Activated CD8-positive, alpha-beta memory T cell treated with anti-CD3 and anti-CD28 coated beads, Interleukin-2, amount 10 ng/mL, durations not matched to agents 7 days and 5 days (primary cell): ENCODE measurements around the gene PLXDC2. TPM values are rescaled to one million over a fixed set of nuclear protein-coding genes. Genes with fewer than 3 reads are reported as not detected.

ENCODE experiments used
- ATAC-seq: fragments of 150-1000 bp; cut with Tn5 transposase; one replicate; pipeline ENCODE4 v1.10.0; 2021; ENCODE audit warnings: moderate library complexity
- CTCF ChIA-PET: fragments of 350-600 bp; sonication (Branson Sonifier 250); formaldehyde crosslinking; loops from one replicate; lab custom pipeline; 2021; ENCODE audit warnings: antibody characterized with exemption; lab: Charles Lee
- DNase-seq: peaks from one replicate; pipeline ENCODE4 v3.0.0-alpha.2; 2020
- H3K27ac Mint-ChIP-seq: one replicate; pipeline ENCODE4 v1.8.0; 2021; ENCODE audit warnings: mild to moderate bottlenecking, mixed read lengths
- H3K27me3 Mint-ChIP-seq: one replicate; pipeline ENCODE4 v1.8.0; 2021; ENCODE audit warnings: mixed read lengths
- H3K36me3 Mint-ChIP-seq: one replicate; pipeline ENCODE4 v1.8.0; 2021; ENCODE audit warnings: mild to moderate bottlenecking, mixed read lengths
- H3K4me1 Mint-ChIP-seq: one replicate; pipeline ENCODE4 v1.8.0; 2021; ENCODE audit warnings: mixed read lengths
- H3K4me3 Mint-ChIP-seq: one replicate; pipeline ENCODE4 v1.8.0; 2021; ENCODE audit warnings: mild to moderate bottlenecking, moderate library complexity, mixed read lengths
- H3K9me3 Mint-ChIP-seq: one replicate; pipeline ENCODE4 v1.8.0; 2022; ENCODE audit warnings: low read depth, mixed read lengths
- total RNA-seq, 2 experiments: library from RNA; stranded (reverse); gene quantifications; one replicate each; pipeline ENCODE4 v1.2.3, GENCODE V29; 2021

PLXDC2 gene
- total RNA-seq, 2 experiments from 2014 or later, result 0.05 TPM; not detected in 1

- CTCF ChIA-PET, result no interaction called here
- H3K4me1 Mint-ChIP-seq, result no peaks in the 10 kb centered on the region
Observed at GRCh38 chr10:19932806-19933371, 116.7 kb downstream of the PLXDC2 start.

GRCh38 chr10:19933772-19934171 is 117.5 kb downstream of the PLXDC2 start:
- no peaks in the 10 kb centered on the region for H3K36me3 Mint-ChIP-seq
- no peak overlapping the region for H3K27ac Mint-ChIP-seq
- no peaks in the 10 kb centered on the region for H3K27me3 Mint-ChIP-seq
- H3K4me3 Mint-ChIP-seq, result no peak overlapping the region
- DNase-seq (no peak), ATAC-seq (no peak)
- CTCF ChIA-PET, result no interaction called here
- H3K9me3 Mint-ChIP-seq, result peaks cover 17% of the 10 kb centered on the region
- no peaks in the 10 kb centered on the region for H3K4me1 Mint-ChIP-seq

More at GRCh38 chr10:19932806-19933371, 116.7 kb downstream of the PLXDC2 start:
- Mint-ChIP-seq H3K27me3 (no peaks in the 10 kb centered on the region), H3K9me3 (peaks cover 15% of the 10 kb centered on the region), H3K4me3 (no peak overlapping the region), H3K27ac (no peak overlapping the region), H3K36me3 (no peaks in the 10 kb centered on the region)
- DNase-seq, result no peak
- no peak for ATAC-seq

GRCh38 chr10:19935176-19935575 is 118.9 kb downstream of the PLXDC2 start:
- DNase-seq, result no peak
- Mint-ChIP-seq H3K4me1 (no peaks in the 10 kb centered on the region), H3K27ac (no peak overlapping the region), H3K27me3 (no peaks in the 10 kb centered on the region), H3K4me3 (no peak overlapping the region), H3K36me3 (no peaks in the 10 kb centered on the region), H3K9me3 (peaks cover 18% of the 10 kb centered on the region)
- no peak for ATAC-seq
- CTCF ChIA-PET, result no interaction called here

GRCh38 chr10:19936289-19936688 is 120.1 kb downstream of the PLXDC2 start:
- DNase-seq, result no peak
- no peak for ATAC-seq
- no peaks in the 10 kb centered on the region for H3K4me1 Mint-ChIP-seq
- no peak overlapping the region for H3K4me3 Mint-ChIP-seq
- no peak overlapping the region for H3K27ac Mint-ChIP-seq
- H3K9me3 Mint-ChIP-seq, result peaks cover 18% of the 10 kb centered on the region
- H3K36me3 Mint-ChIP-seq, result no peaks in the 10 kb centered on the region
- CTCF ChIA-PET, result no interaction called here
- no peaks in the 10 kb centered on the region for H3K27me3 Mint-ChIP-seq

GRCh38 chr10:19937989-19938388 is 121.8 kb downstream of the PLXDC2 start:
- H3K4me3 Mint-ChIP-seq, result no peak overlapping the region
- H3K27me3 Mint-ChIP-seq, result no peaks in the 10 kb centered on the region
- CTCF ChIA-PET, result no interaction called here
- no peak for DNase-seq
- ATAC-seq, result no peak
- H3K9me3 Mint-ChIP-seq, result peaks cover 15% of the 10 kb centered on the region
- no peaks in the 10 kb centered on the region for H3K36me3 Mint-ChIP-seq
- H3K4me1 Mint-ChIP-seq, result no peaks in the 10 kb centered on the region
- no peak overlapping the region for H3K27ac Mint-ChIP-seq

GRCh38 chr10:19941206-19941880 is 125.1 kb downstream of the PLXDC2 start:
- DNase-seq (no peak), ATAC-seq (no peak)
- Mint-ChIP-seq H3K27ac (no peak overlapping the region), H3K4me1 (no peaks in the 10 kb centered on the region), H3K4me3 (no peak overlapping the region), H3K27me3 (no peaks in the 10 kb centered on the region), H3K9me3 (peaks cover 16% of the 10 kb centered on the region), H3K36me3 (no peaks in the 10 kb centered on the region)
- CTCF ChIA-PET, result no interaction called here

DNA sequence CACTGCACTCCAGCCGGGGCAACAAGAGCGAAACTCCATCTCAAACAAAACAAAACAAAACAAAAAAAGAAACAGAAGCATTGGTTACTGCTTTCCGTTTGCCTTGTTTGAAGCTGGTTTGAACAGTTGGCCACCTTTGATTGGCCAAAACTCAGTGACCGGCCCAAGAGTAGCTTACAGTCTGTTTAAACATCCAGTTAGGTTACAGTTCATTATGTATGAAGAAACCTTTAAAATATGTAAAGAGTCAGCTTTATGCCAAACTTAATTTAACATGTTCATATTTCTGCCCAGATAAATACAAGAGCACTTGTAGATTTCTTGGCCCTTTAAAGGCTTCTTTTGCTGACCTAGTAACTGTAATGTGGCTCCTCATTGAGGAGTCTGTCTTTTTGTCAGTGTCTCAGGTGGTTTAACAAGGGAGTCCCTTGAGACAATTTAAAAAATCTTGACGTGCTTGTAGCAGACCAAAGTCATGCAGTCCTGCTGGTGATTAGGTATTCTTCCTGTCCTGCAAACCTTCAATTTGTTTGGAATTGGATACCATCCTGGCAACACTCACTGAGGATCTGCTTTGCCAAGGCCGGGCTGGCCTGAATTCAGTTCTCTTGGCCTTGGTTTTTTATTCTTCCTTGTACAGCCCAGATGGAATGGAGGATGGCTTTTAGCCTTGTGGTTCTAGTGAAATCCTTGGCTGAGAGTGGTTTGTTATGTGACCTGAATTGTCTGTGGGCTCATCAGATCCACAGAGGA is 128.9 kb downstream of the PLXDC2 start:
- Mint-ChIP-seq H3K9me3 (peaks cover 6% of the 10 kb centered on the region), H3K4me3 (no peak overlapping the region), H3K36me3 (no peaks in the 10 kb centered on the region), H3K4me1 (no peaks in the 10 kb centered on the region), H3K27ac (no peak overlapping the region), H3K27me3 (no peaks in the 10 kb centered on the region)
- no peak for DNase-seq
- no peak for ATAC-seq
- CTCF ChIA-PET, result no interaction called here

DNA sequence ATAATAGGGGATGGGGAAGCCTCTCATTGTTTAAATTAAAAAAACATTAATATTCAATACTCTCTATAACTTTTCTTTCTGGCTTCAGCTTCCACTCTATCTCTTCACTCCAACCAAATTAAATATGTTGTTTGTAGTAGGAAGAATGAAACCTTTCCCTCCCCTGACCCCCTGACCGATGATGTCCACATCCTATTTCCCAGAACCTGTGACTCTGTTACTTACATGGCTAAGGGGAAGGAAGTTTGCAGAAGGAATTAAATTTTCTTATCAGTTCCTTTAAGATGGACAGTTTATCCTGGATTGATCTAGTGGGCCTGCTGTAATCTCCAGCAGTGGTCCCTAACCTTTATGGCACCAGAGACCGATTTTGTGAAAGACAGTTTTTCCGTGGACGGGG is 130.0 kb downstream of the PLXDC2 start:
- H3K36me3 Mint-ChIP-seq, result no peaks in the 10 kb centered on the region
- ATAC-seq, result no peak
- CTCF ChIA-PET, result no interaction called here
- H3K4me3 Mint-ChIP-seq, result no peak overlapping the region
- no peaks in the 10 kb centered on the region for H3K27me3 Mint-ChIP-seq
- no peak for DNase-seq
- no peaks in the 10 kb centered on the region for H3K4me1 Mint-ChIP-seq
- peaks cover 6% of the 10 kb centered on the region for H3K9me3 Mint-ChIP-seq
- H3K27ac Mint-ChIP-seq, result no peak overlapping the region

- DNase-seq, result no peak
- CTCF ChIA-PET, result no interaction called here
- Mint-ChIP-seq H3K36me3 (no peaks in the 10 kb centered on the region), H3K9me3 (peaks cover 6% of the 10 kb centered on the region), H3K4me1 (no peaks in the 10 kb centered on the region), H3K27ac (no peak overlapping the region), H3K4me3 (no peak overlapping the region), H3K27me3 (no peaks in the 10 kb centered on the region)
- no peak for ATAC-seq
Observed at GRCh38 chr10:19946791-19947190, 130.6 kb downstream of the PLXDC2 start.

DNA sequence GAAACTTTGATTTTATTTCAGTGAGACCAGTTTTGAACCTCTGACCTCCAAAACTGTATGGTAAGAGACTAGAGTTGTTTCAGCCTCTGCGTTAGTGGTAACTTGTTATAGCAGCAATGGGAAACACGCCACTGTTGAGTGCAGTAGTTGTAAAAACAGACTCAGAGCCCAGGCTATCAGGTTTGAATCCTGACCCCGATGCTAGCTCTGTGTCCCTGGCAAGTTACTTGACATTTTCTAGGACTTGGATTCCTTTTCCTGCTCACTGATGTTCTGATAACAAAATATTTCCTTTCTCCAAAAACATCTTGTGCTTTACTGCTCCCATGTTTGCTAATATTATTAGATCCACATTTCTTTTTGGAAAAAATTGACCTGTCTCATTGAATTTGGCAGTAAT is 131.0 kb downstream of the PLXDC2 start:
- H3K36me3 Mint-ChIP-seq, result no peaks in the 10 kb centered on the region
- H3K9me3 Mint-ChIP-seq, result peaks cover 6% of the 10 kb centered on the region
- no peak for ATAC-seq
- H3K27me3 Mint-ChIP-seq, result no peaks in the 10 kb centered on the region
- H3K4me3 Mint-ChIP-seq, result no peak overlapping the region
- H3K27ac Mint-ChIP-seq, result no peak overlapping the region
- CTCF ChIA-PET, result no interaction called here
- H3K4me1 Mint-ChIP-seq, result no peaks in the 10 kb centered on the region
- DNase-seq, result no peak

DNA sequence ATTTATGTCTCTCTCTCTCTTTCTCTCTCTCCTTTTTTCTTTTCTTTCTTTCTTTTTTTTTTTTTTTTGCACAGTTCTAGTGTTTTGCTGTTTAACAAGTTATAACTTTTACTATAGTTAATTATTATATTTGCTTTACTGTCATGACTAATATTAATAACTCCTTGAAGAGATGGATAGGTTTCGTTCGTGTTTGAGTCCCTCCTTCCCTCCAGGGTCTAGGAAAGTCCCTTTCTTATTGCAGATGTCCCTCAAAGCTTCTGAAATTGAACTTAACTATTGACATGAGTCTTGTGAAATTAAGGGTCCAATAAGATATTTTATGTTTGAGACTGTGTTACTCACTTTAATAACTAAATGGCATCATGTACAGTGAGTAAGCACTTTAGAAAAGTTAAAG is 131.4 kb downstream of the PLXDC2 start:
- Mint-ChIP-seq H3K4me3 (no peak overlapping the region), H3K27ac (no peak overlapping the region), H3K36me3 (no peaks in the 10 kb centered on the region), H3K4me1 (no peaks in the 10 kb centered on the region), H3K9me3 (peaks cover 6% of the 10 kb centered on the region), H3K27me3 (no peaks in the 10 kb centered on the region)
- CTCF ChIA-PET, result no interaction called here
- no peak for DNase-seq
- no peak for ATAC-seq

- Mint-ChIP-seq H3K9me3 (peaks cover 2% of the 10 kb centered on the region), H3K27me3 (no peaks in the 10 kb centered on the region), H3K36me3 (no peaks in the 10 kb centered on the region), H3K27ac (no peak overlapping the region), H3K4me1 (no peaks in the 10 kb centered on the region), H3K4me3 (no peak overlapping the region)
- DNase-seq (no peak), ATAC-seq (no peak)
- CTCF ChIA-PET, result no interaction called here
Observed at GRCh38 chr10:19952224-19953010, 136.2 kb downstream of the PLXDC2 start.

DNA sequence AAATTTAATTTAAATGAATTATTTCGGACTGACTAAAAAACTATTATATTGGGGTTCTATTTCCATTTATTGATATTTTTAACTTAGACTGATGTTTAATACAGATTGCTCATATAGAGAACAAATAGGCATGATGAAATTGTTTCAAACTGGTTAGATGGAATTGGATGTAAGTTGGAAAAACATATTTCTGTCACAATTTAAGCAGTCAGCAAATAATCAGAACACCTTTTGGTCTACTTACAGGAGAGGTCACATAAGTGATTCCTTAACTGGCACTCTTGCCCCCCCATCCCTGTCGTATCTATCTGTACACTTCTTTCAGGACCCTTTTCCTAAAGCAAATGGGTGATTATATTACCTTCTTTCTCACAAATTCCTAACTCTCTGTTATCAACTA is 138.4 kb downstream of the PLXDC2 start:
- Mint-ChIP-seq H3K4me3 (no peak overlapping the region), H3K9me3 (peaks cover 2% of the 10 kb centered on the region), H3K27me3 (no peaks in the 10 kb centered on the region), H3K4me1 (no peaks in the 10 kb centered on the region), H3K36me3 (no peaks in the 10 kb centered on the region), H3K27ac (no peak overlapping the region)
- ATAC-seq, result no peak
- CTCF ChIA-PET, result no interaction called here
- no peak for DNase-seq
